HG02678 (cell line): Measurements from ENCODE around the gene TMX4.
"Not testable (repeated sequence)": the region's sequence is repeated elsewhere in the genome, so short reads cannot be mapped to it uniquely, and the experiment has no call there.

Experiments
- ATAC-seq: cut with Tn5 transposase; IDR thresholded peaks from one replicate; pipeline ENCODE4 v1.9.1; 2021; ENCODE audit warnings: mild to moderate bottlenecking, moderate library complexity; ENCODE audit not compliant: unreplicated experiment

TMX4 gene

GRCh38 chr20:7974785-7975435 is 44.7 kb downstream of the TMX4 start:
- ATAC-seq = no peak

- ATAC-seq = no peak
These were observed 47.9 kb downstream of the TMX4 start for GRCh38 chr20:7971536-7972280.

GRCh38 chr20:7967199-7967844 is 52.2 kb downstream of the TMX4 start:
- ATAC-seq = no peak

GRCh38 chr20:7966176-7966575 is 53.4 kb downstream of the TMX4 start:
- ATAC-seq = no peak

GRCh38 chr20:7959484-7959883 is 60.1 kb downstream of the TMX4 start:
- ATAC-seq = no peak

- ATAC-seq = not testable (repeated sequence)
These were observed 63.0 kb downstream of the TMX4 start for GRCh38 chr20:7956561-7956960.

GRCh38 chr20:7950387-7950786 is 69.2 kb downstream of the TMX4 start:
- ATAC-seq = no peak

- ATAC-seq = no peak
These were observed 75.7 kb downstream of the TMX4 start for GRCh38 chr20:7943891-7944290.

GRCh38 chr20:7940341-7940740 is 79.2 kb downstream of the TMX4 start, which contains the start of gene HAO1:
Gene HAO1, minus strand, starts transcription at chr20:7940458. Its CDS starts 36 bp downstream, at chr20:7940422.
- no peak for ATAC-seq

- no peak for ATAC-seq
These were observed 79.9 kb downstream of the TMX4 start for GRCh38 chr20:7939663-7940062.

- no peak for ATAC-seq
These were observed 81.5 kb downstream of the TMX4 start for GRCh38 chr20:7938058-7938457.

GRCh38 chr20:7937328-7937727 is 82.2 kb downstream of the TMX4 start:
- ATAC-seq = no peak

GRCh38 chr20:7935027-7935551 is 84.5 kb downstream of the TMX4 start:
- no peak for ATAC-seq

- no peak for ATAC-seq
These were observed 86.2 kb downstream of the TMX4 start for GRCh38 chr20:7933346-7933745.

GRCh38 chr20:7930343-7930742 is 89.2 kb downstream of the TMX4 start:
- no peak for ATAC-seq
